HepG2 (cell line): ENCODE measurements around the gene KREMEN1. TPM values are rescaled to one million over a fixed set of nuclear protein-coding genes. Genes with fewer than 3 reads are reported as not detected.

Experiments used
- ATAC-seq: fragments of 200-7000 bp; cut with Tn5 transposase; 3 replicates; pipeline ENCODE4 v1.9.1; 2020; ENCODE audit warnings: mild to moderate bottlenecking, moderate library complexity
- BruUV-seq: library from RNA; stranded (reverse); fragments of 400-500 nt; replicated peaks from 2 replicates; lab custom pipeline; 2021; lab: Mats Ljungman, UMichigan
- CTCF ChIA-PET: fragments of 300-600 bp; formaldehyde crosslinking; extraction: SDS; loops from one replicate; lab custom pipeline; 2021; ENCODE audit warnings: low total read pairs, inconsistent platforms, low intra/inter-chr PET ratio; lab: Yijun Ruan, JAX
- POLR2A ChIA-PET: fragments of 350-600 bp; sonication (Branson Sonifier 250); formaldehyde crosslinking; loops from one replicate; lab custom pipeline; 2020; ENCODE audit warnings: antibody characterized with exemption, inconsistent platforms; lab: Yijun Ruan, JAX
- DNase-seq: peaks from one replicate; pipeline ENCODE4 v3.0.0-alpha.2; 2015; ENCODE audit warnings: low spot score
- FAIRE-seq: peaks from 3 replicates; lab custom pipeline; 2011; peaks lifted over from hg19 to GRCh38; lab: Jason Lieb, UNC
- H2AFZ ChIP-seq: one replicate; pipeline ENCODE4 v1.6.1; 2011; ENCODE audit warnings: low read length, inconsistent platforms
- H3K27ac ChIP-seq: fragments of 300-600 bp; 3 replicates; pipeline ENCODE4 v1.8.0; 2011; ENCODE audit warnings: mixed run types, mild to moderate bottlenecking, mixed read lengths, low read length, inconsistent platforms; ENCODE audit not compliant: insufficient read depth; ENCODE audit errors: extremely low read length
- H3K27me3 ChIP-seq, 2 experiments: fragments of 200-600 bp in 1 of 2; 2 replicates in 1 of 2; 3 replicates in 1 of 2; pipeline versions ENCODE4 v1.6.0 to v1.8.0; 2011; ENCODE audit warnings: low read length in 2 of 2, mild to moderate bottlenecking in 2 of 2, moderate library complexity in 2 of 2, inconsistent platforms in 1 of 2; ENCODE audit not compliant: insufficient read depth in 2 of 2, control insufficient read depth in 1 of 2
- H3K36me3 ChIP-seq, 2 experiments: fragments of 200-600 bp in 1 of 2; replicated peaks in 1 of 2; 2 replicates in 1 of 2; 3 replicates in 1 of 2; pipeline versions ENCODE4 v1.5.1 to v1.8.0; 2011; ENCODE audit warnings: low read length in 2 of 2, inconsistent platforms in 1 of 2; ENCODE audit not compliant: insufficient read depth in 2 of 2, control insufficient read depth in 1 of 2
- H3K4me1 ChIP-seq: 2 replicates; pipeline ENCODE4 v1.5.1; 2012; ENCODE audit warnings: low read length, inconsistent platforms; ENCODE audit not compliant: insufficient read depth
- H3K4me2 ChIP-seq: 2 replicates; pipeline ENCODE4 v1.6.0; 2011; ENCODE audit warnings: low read depth, low read length, inconsistent platforms
- H3K4me3 ChIP-seq, 3 experiments: fragments of 200-600 bp in 1 of 3; sonication (generic), shearing (Covaris generic) in 1 of 3; replicated peaks in 1 of 3; 2 replicates each; pipeline ENCODE4 v1.5.1; 2011 to 2016; ENCODE audit warnings: low read length in 3 of 3, inconsistent platforms in 2 of 3, low read depth in 2 of 3, mild to moderate bottlenecking in 2 of 3, control low read depth in 1 of 3, mixed read lengths in 1 of 3; ENCODE audit not compliant: insufficient read depth in 1 of 3
- H3K79me2 ChIP-seq: one replicate; pipeline ENCODE4 v1.6.1; 2011; ENCODE audit warnings: low read length, inconsistent platforms; ENCODE audit not compliant: insufficient read depth
- H3K9ac ChIP-seq: 2 replicates; pipeline ENCODE4 v1.6.0; 2011; ENCODE audit warnings: mild to moderate bottlenecking, low read depth, low read length, inconsistent platforms; ENCODE audit not compliant: insufficient read depth
- H3K9me3 ChIP-seq: 2 replicates; pipeline ENCODE4 v1.5.1; 2012; ENCODE audit warnings: mild to moderate bottlenecking, low read length
- H4K20me1 ChIP-seq: 2 replicates; pipeline ENCODE4 v1.6.0; 2011; ENCODE audit warnings: inconsistent platforms, mild to moderate bottlenecking, low read length, moderate library complexity; ENCODE audit not compliant: insufficient read depth
- CSRNP1 ChIP-seq: sonication (generic); formaldehyde crosslinking; IDR thresholded peaks from 2 replicates; pipeline ENCODE4 v1.8.1; 2023; ENCODE audit warnings: mild to moderate bottlenecking, missing genetic modification reagents
- ELF1 ChIP-seq: sonication (generic); formaldehyde crosslinking; IDR thresholded peaks from 2 replicates; pipeline ENCODE4 v1.4.0; 2020; ENCODE audit warnings: missing genetic modification reagents
- KMT2B ChIP-seq: IDR thresholded peaks from 2 replicates; pipeline ENCODE4 v1.6.1; 2016; ENCODE audit warnings: missing genetic modification reagents, missing compliant biosample characterization
- PTBP1 ChIP-seq: fragments of 200-400 bp; formaldehyde crosslinking; IDR thresholded peaks from 2 replicates; pipeline ENCODE4 v1.6.1; 2018; ENCODE audit warnings: low read length, low read depth; ENCODE audit not compliant: poor library complexity, severe bottlenecking
- SP1 ChIP-seq, 2 experiments: fragments of 450-650 bp in 1 of 2; sonication (generic) in 1 of 2; formaldehyde crosslinking in 1 of 2; IDR thresholded peaks; 2 replicates each; pipeline versions ENCODE4 v1.4.0 to v1.6.1; 2016 to 2020; ENCODE audit warnings: missing genetic modification reagents in 1 of 2
- ZNF354B ChIP-seq: sonication (generic); formaldehyde crosslinking; IDR thresholded peaks from 2 replicates; pipeline ENCODE4 v1.8.0; 2022; ENCODE audit warnings: mild to moderate bottlenecking, missing genetic modification reagents
- ZNF672 ChIP-seq: sonication (generic); formaldehyde crosslinking; IDR thresholded peaks from 2 replicates; pipeline ENCODE4 v1.8.1; 2022; ENCODE audit warnings: missing genetic modification reagents
- ZNF709 ChIP-seq: sonication (generic); formaldehyde crosslinking; IDR thresholded peaks from 2 replicates; pipeline ENCODE4 v1.5.0; 2020; ENCODE audit warnings: mild to moderate bottlenecking, missing genetic modification reagents
- ZNF737 ChIP-seq: sonication (generic); formaldehyde crosslinking; IDR thresholded peaks from 2 replicates; pipeline ENCODE4 v1.5.0; 2020; ENCODE audit warnings: missing genetic modification reagents, mild to moderate bottlenecking, borderline replicate concordance
- WGBS: methylation state at CpG from one replicate; pipeline ENCODE4 v1.1.6; 2017; ENCODE audit warnings: low lambda C conversion rate; 5-methylcytosine and 5-hydroxymethylcytosine counted together
- in situ Hi-C: cut with HindIII; loops from 2 replicates; pipeline ENCODE4 v1.10.0; 2017; ENCODE audit warnings: low pct_unique_long_range_greater_than_20kb; ENCODE audit not compliant: extremely low pct_ligation_motif_present
- intact Hi-C: fragments of 100-400 bp; cut with micrococcal nuclease; formaldehyde crosslinking; loops from one replicate; pipeline ENCODE4 v1.10.0; 2022; ENCODE audit not compliant: unreplicated experiment
- polyA plus RNA-seq, 8 experiments: library from polyadenylated mRNA; depleted of rRNA in 3 of 8; stranded (reverse) in 7 of 8; unstranded in 1 of 8; fragments of >200 nt; fragmentation: Illumina TruSeq in 4 of 8; extraction: Trizol in 4 of 8; gene quantifications; 2 replicates each; pipeline versions ENCODE4 v1.2.1 to v1.2.3, GENCODE V29; 2011 to 2016; ENCODE audit warnings: low read depth in 4 of 8, missing spikeins in 1 of 8, mixed read lengths in 1 of 8; ENCODE audit not compliant: insufficient read depth in 1 of 8
- total RNA-seq, 5 experiments: library from RNA; depleted of rRNA; stranded (reverse); fragments of >200 nt; fragmentation: Illumina TruSeq; extraction: Trizol; gene quantifications; 2 replicates each; pipeline ENCODE4 v1.2.3, GENCODE V29; 2016; ENCODE audit warnings: low read depth in 1 of 5
- TF ChIP-seq, protein P1 (sequence below): sonication (generic); formaldehyde crosslinking; IDR thresholded peaks from 2 replicates; pipeline ENCODE4 v1.4.0; 2020; ENCODE audit warnings: low read depth, mild to moderate bottlenecking, missing genetic modification reagents
- TF ChIP-seq, protein P2 (sequence below): sonication (generic); formaldehyde crosslinking; IDR thresholded peaks from 2 replicates; pipeline ENCODE4 v1.4.0; 2020; ENCODE audit warnings: missing genetic modification reagents, borderline replicate concordance
- TF ChIP-seq, protein P3 (sequence below): fragments of 450-650 bp; IDR thresholded peaks from 2 replicates; pipeline ENCODE4 v1.6.1; 2016

The KREMEN1 gene
- total and polyA plus RNA-seq, 2 of the 13 experiments (the other 11 are each of a cell fraction or from before 2014, with no cell fraction given): 9.8 to 13.8 TPM

- intact Hi-C loops (no loop called here), in situ Hi-C loops (no loop called here)
- Histone ChIP-seq H2AFZ (no peak overlapping the region), H4K20me1 (0 out of 2 replicates have a peak, but pooled peaks cover 4% of the 10 kb centered on the region), H3K4me3 (no peak overlapping the region), H3K9ac (no peak overlapping the region), H3K27ac (no peak overlapping the region), H3K36me3 (no peaks in the 10 kb centered on the region), H3K79me2 (no peaks in the 10 kb centered on the region), H3K27me3 (no peaks in the 10 kb centered on the region)
- POLR2A ChIA-PET: no interaction called here
- 92% methylated on average over 5 of the region's 6 CpGs for WGBS
- BruUV-seq: no TSS peak
- TF ChIP-seq SP1 (IDR thresholded peaks at IDR 0.05) (no peak), SP1 (CRISPR knock-in tag; IDR thresholded peaks at IDR 0.05) (no peak), ELF1 (CRISPR knock-in tag) (no peak)
- TF ChIP-seq, all 625 proteins: peak for 0
- DNase-seq (no peak), ATAC-seq (no peak), FAIRE-seq (no peak)
- CTCF ChIA-PET: no interaction called here
- Histone ChIP-seq H3K9me3 (no peaks in the 10 kb centered on the region), H3K4me1 (peaks cover 17% of the 10 kb centered on the region), H3K4me2 (no peak overlapping the region)
Measured at GRCh38 chr22:29078036-29078868, 5.4 kb downstream of the KREMEN1 start.

DNA sequence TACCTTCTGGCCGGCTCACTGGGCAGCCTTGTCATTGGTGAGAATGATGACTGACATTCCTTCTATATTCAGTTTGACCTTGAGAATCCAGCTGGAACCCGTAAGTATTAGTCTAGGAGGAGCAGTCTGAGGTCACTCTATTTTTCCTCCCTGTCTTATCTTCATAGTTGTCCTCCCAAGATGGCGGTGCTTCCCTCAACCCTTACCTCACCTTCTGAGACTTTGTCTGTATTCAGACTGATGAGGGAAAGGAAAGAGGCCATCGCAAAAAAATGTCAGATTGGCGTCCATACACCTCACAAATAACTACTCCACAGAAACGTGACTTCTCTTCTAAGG is 6.0 kb downstream of the KREMEN1 start:
- TF ChIP-seq CSRNP1 (no peak), ZNF737 (CRISPR knock-in tag) (no peak), ZNF709 (CRISPR knock-in tag) (no peak), PTBP1 (no peak), ZNF354B (CRISPR knock-in tag) (no peak), KMT2B (CRISPR knock-in tag) (no peak), ZNF672 (CRISPR knock-in tag) (no peak)
- TF ChIP-seq, protein P1, sequence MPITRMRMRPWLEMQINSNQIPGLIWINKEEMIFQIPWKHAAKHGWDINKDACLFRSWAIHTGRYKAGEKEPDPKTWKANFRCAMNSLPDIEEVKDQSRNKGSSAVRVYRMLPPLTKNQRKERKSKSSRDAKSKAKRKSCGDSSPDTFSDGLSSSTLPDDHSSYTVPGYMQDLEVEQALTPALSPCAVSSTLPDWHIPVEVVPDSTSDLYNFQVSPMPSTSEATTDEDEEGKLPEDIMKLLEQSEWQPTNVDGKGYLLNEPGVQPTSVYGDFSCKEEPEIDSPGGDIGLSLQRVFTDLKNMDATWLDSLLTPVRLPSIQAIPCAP (CRISPR knock-in tag): no peak
- TF ChIP-seq, protein P2, sequence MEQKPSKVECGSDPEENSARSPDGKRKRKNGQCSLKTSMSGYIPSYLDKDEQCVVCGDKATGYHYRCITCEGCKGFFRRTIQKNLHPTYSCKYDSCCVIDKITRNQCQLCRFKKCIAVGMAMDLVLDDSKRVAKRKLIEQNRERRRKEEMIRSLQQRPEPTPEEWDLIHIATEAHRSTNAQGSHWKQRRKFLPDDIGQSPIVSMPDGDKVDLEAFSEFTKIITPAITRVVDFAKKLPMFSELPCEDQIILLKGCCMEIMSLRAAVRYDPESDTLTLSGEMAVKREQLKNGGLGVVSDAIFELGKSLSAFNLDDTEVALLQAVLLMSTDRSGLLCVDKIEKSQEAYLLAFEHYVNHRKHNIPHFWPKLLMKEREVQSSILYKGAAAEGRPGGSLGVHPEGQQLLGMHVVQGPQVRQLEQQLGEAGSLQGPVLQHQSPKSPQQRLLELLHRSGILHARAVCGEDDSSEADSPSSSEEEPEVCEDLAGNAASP: no peak
- TF ChIP-seq, protein P3, sequence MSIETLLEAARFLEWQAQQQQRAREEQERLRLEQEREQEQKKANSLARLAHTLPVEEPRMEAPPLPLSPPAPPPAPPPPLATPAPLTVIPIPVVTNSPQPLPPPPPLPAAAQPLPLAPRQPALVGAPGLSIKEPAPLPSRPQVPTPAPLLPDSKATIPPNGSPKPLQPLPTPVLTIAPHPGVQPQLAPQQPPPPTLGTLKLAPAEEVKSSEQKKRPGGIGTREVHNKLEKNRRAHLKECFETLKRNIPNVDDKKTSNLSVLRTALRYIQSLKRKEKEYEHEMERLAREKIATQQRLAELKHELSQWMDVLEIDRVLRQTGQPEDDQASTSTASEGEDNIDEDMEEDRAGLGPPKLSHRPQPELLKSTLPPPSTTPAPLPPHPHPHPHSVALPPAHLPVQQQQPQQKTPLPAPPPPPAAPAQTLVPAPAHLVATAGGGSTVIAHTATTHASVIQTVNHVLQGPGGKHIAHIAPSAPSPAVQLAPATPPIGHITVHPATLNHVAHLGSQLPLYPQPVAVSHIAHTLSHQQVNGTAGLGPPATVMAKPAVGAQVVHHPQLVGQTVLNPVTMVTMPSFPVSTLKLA: no peak
- no TSS peak for BruUV-seq

More for the DNA sequence above, 6.0 kb downstream of the KREMEN1 start:
- no peak overlapping the region for H3K9ac ChIP-seq
- intact Hi-C loops (no loop called here), in situ Hi-C loops (no loop called here)
- ATAC-seq: no peak
- no peak overlapping the region for H2AFZ ChIP-seq
- H3K9me3 ChIP-seq: no peaks in the 10 kb centered on the region
- no peaks in the 10 kb centered on the region for H3K79me2 ChIP-seq
- H3K4me3 ChIP-seq: no peak overlapping the region
- ChIA-PET CTCF (no interaction called here), POLR2A (no interaction called here)
- peaks cover 17% of the 10 kb centered on the region for H3K4me1 ChIP-seq
- no peak overlapping the region for H3K27ac ChIP-seq
- DNase-seq: no peak
- no peak for FAIRE-seq
- no peaks in the 10 kb centered on the region for H3K27me3 ChIP-seq
- no peaks in the 10 kb centered on the region for H3K36me3 ChIP-seq
- 92% methylated on average over 6 of the region's 6 CpGs for WGBS
- H3K4me2 ChIP-seq: no peak overlapping the region
- H4K20me1 ChIP-seq: 0 out of 2 replicates have a peak, but pooled peaks cover 4% of the 10 kb centered on the region
